ENCODE data around the gene MYH16. TPM values are rescaled to one million over a fixed set of nuclear protein-coding genes. Genes with fewer than 3 reads are reported as not detected.
A peak's percentile ranks its signal among the peaks of the same experiment; 100 is the strongest.

Gene MYH16
- total and polyA plus RNA-seq, 9 of the 15 experiments (the other 6 are each of a cell fraction or from before 2014, with no cell fraction given) = 0.09 TPM; not detected in 8

DNA sequence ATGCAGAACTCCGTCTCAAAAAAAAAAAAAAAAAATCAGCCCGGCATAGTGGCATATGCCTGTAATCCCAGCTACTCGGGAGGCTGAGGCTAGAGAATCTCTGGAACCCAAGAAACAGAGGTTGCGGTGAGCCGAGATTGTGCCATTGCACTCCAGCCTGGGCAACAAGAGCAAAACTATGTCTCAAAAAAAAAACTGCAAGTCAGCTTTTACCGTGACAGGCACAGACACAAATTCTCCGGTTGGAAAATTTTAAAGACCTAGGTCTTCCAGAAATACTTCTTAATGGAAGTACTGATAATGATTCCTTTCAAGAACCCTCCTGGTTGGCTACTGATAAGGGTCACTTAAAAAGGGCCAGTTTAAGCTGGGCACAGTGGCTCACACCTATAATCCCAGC is 82.5 kb downstream of the MYH16 start:
- H3K4me3 ChIP-seq = no peak overlapping the region
- peaks cover 72% of the 10 kb centered on the region for H3K36me3 ChIP-seq (ENCODE audit: control insufficient read depth, insufficient read depth, low read length)
- no peaks in the 10 kb centered on the region for H3K9me3 ChIP-seq (replicated peaks; ENCODE audit: control insufficient read depth, insufficient read depth, low read depth, low read length)
- no peaks in the 10 kb centered on the region for H3K79me2 ChIP-seq (ENCODE audit: control insufficient read depth, insufficient read depth, low read length)
- DNase-seq (ENCODE audit: extremely low read depth in 1 of 4, low spot score in 3 of 4) (no peak), ATAC-seq (no peak), FAIRE-seq (no peak)
- no peaks in the 10 kb centered on the region for H3K4me1 ChIP-seq (replicated peaks in 1 of 2; ENCODE audit: control insufficient read depth in 2 of 2, insufficient read depth in 2 of 2, low read length in 2 of 2)
- ChIA-PET POLR2A (interaction anchor here (0.8 to 1.2 kb wide), 2 partner anchors 10 to 16 kb away, joined by 3 to 4 read pairs; no protein-coding TSS in a partner anchor), CTCF (ENCODE audit: low intra/inter-chr PET ratio) (no interaction called here)
- in situ Hi-C loops (cut with MboI) (no loop called here), intact Hi-C loops (cut with micrococcal nuclease) (no loop called here)
- H2AFZ ChIP-seq (ENCODE audit: low read depth, low read length) = no peak overlapping the region
- H3K9ac ChIP-seq (ENCODE audit: insufficient read depth in 1 of 2, low read depth in 2 of 2, low read length in 2 of 2) = no peak overlapping the region
- no peak overlapping the region for H3K4me2 ChIP-seq (ENCODE audit: insufficient read depth, low read length)
- WGBS (ENCODE audit: insufficient coverage, low coverage, missing lambda C conversion rate) = 94% methylated on average over 6 of the region's 7 CpGs
- no peak for TF ChIP-seq MYC (IDR thresholded peaks at IDR 0.05; ENCODE audit: low read depth, low read length)
- no peak for TF ChIP-seq MYC (CRISPR knock-in tag; IDR thresholded peaks at IDR 0.05; ENCODE audit: borderline replicate concordance, low read depth)
- no peak for TF ChIP-seq ZNF717 (CRISPR knock-in tag; IDR thresholded peaks at IDR 0.05)
- peak; percentile 73 for TF ChIP-seq MAFG (tag; conservative IDR thresholded peaks at IDR 0.05)
- no peak for TF ChIP-seq FOXA3 (CRISPR knock-in tag; conservative IDR thresholded peaks at IDR 0.05 in 1 of 2, IDR thresholded peaks at IDR 0.05 in 1 of 2)
- TF ChIP-seq MAFF (IDR thresholded peaks at IDR 0.05; ENCODE audit: low read length) = peak; percentile 54
- TF ChIP-seq LCOR (CRISPR knock-in tag; IDR thresholded peaks at IDR 0.05) = no peak
- no peak for TF ChIP-seq SAFB2 (IDR thresholded peaks at IDR 0.05; ENCODE audit: borderline replicate concordance, low read depth, low read length, severe bottlenecking)
- TF ChIP-seq, protein P1, sequence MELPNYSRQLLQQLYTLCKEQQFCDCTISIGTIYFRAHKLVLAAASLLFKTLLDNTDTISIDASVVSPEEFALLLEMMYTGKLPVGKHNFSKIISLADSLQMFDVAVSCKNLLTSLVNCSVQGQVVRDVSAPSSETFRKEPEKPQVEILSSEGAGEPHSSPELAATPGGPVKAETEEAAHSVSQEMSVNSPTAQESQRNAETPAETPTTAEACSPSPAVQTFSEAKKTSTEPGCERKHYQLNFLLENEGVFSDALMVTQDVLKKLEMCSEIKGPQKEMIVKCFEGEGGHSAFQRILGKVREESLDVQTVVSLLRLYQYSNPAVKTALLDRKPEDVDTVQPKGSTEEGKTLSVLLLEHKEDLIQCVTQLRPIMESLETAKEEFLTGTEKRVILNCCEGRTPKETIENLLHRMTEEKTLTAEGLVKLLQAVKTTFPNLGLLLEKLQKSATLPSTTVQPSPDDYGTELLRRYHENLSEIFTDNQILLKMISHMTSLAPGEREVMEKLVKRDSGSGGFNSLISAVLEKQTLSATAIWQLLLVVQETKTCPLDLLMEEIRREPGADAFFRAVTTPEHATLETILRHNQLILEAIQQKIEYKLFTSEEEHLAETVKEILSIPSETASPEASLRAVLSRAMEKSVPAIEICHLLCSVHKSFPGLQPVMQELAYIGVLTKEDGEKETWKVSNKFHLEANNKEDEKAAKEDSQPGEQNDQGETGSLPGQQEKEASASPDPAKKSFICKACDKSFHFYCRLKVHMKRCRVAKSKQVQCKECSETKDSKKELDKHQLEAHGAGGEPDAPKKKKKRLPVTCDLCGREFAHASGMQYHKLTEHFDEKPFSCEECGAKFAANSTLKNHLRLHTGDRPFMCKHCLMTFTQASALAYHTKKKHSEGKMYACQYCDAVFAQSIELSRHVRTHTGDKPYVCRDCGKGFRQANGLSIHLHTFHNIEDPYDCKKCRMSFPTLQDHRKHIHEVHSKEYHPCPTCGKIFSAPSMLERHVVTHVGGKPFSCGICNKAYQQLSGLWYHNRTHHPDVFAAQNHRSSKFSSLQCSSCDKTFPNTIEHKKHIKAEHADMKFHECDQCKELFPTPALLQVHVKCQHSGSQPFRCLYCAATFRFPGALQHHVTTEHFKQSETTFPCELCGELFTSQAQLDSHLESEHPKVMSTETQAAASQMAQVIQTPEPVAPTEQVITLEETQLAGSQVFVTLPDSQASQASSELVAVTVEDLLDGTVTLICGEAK (IDR thresholded peaks at IDR 0.05) = no peak
- TF ChIP-seq, protein P1 (CRISPR knock-in tag; IDR thresholded peaks at IDR 0.05) = no peak
- TF ChIP-seq SMARCA5 (IDR thresholded peaks at IDR 0.05) = no peak
- peak; percentile 83 for TF ChIP-seq ZNF316 (IDR thresholded peaks at IDR 0.05)
- TF ChIP-seq C11orf30 (IDR thresholded peaks at IDR 0.05; ENCODE audit: low read depth) = peak; percentile 76; the same call in 1 of the 2 replicates
- TF ChIP-seq PYGO2 (tag; IDR thresholded peaks at IDR 0.05) = no peak
- H3K27ac ChIP-seq (ENCODE audit: extremely low read depth, low read depth, low read length) = no peak overlapping the region
- H3K27me3 ChIP-seq (ENCODE audit: control insufficient read depth in 2 of 2, insufficient read depth in 2 of 2, low read length in 2 of 2) = no peaks in the 10 kb centered on the region
- H4K20me1 ChIP-seq (replicated peaks; ENCODE audit: control insufficient read depth, insufficient read depth, low read length) = no peaks in the 10 kb centered on the region
- no TSS peak for BruUV-seq (replicated peaks)
- no peaks in the 10 kb centered on the region for H3K9me1 ChIP-seq (ENCODE audit: control insufficient read depth, insufficient read depth, low read length)

All from K562 (cell line).